Mesodermal cell (in vitro differentiated cells): Measurements from ENCODE around the gene TMEM30B.

Source experiments
- H3K27ac ChIP-seq: 2 replicates; pipeline ENCODE4 v1.7.0; 2013; ENCODE audit warnings: mild to moderate bottlenecking, low read depth, low read length, moderate library complexity; ENCODE audit not compliant: severe bottlenecking
- H3K36me3 ChIP-seq: 2 replicates; pipeline ENCODE4 v1.7.1; 2013; ENCODE audit warnings: mild to moderate bottlenecking, low read length, moderate library complexity; ENCODE audit not compliant: control insufficient read depth, insufficient read depth
- H3K4me1 ChIP-seq: one replicate; pipeline ENCODE4 v1.7.1; 2013; ENCODE audit warnings: mild to moderate bottlenecking, low read length; ENCODE audit not compliant: insufficient read depth, control insufficient read depth, poor library complexity, severe bottlenecking
- H3K4me3 ChIP-seq: 2 replicates; pipeline ENCODE4 v1.7.0; 2013; ENCODE audit warnings: low read length, control low read depth, mild to moderate bottlenecking; ENCODE audit not compliant: insufficient read depth, poor library complexity, severe bottlenecking; ENCODE audit errors: extremely low read depth
- H3K9me3 ChIP-seq: 2 replicates; pipeline ENCODE4 v1.7.1; 2013; ENCODE audit warnings: mild to moderate bottlenecking, low read length, moderate library complexity; ENCODE audit not compliant: control insufficient read depth
- WGBS, 2 experiments: methylation state at CpG; one replicate each; pipeline ENCODE4 v1.1.5; 2013; ENCODE audit warnings: missing lambda C conversion rate in 2 of 2; ENCODE audit not compliant: insufficient coverage in 2 of 2; 5-methylcytosine and 5-hydroxymethylcytosine counted together

TMEM30B gene

DNA sequence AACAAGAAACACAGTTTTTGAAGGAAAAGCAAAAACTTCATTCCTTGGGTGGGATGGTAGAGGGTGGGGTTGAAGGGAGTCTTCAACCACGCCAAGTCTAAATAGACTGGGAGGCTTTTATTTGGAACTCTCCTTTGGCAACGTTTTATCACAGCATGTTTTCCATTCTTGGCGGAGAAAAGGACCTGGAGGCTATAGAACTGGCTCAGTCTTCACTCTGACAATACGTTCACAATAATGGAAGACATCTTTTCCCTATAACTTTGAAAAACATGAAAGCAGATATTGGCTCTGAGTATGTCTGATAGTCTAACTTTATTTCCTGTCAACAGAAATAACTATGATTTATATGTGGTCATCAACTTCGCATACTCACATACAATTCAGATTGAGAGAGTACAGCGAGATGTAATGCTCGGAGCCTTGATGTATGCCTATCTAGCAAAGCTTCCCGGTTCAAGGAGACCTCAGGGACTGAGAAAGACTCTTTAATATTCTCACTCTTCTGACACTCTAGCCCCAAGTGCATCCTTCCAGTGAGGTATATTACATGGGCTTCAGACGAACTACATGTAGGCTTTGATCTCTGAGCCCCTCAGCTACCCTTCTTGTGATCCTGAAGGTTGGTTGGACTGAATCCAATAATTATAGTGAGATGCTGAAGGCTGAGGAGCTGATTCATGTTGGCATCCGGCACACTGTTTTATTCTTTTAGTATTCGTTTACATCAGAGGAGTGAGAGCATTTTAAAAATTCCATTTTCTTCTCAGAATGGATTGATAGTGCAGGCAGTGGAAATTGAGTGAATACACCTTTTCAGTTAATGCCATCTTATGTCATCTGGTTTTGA, 14.0 kb downstream of the TMEM30B start:
- 76 to 82% methylated on average over 4 to 5 of the region's 11 CpGs for WGBS, 2 experiments

DNA sequence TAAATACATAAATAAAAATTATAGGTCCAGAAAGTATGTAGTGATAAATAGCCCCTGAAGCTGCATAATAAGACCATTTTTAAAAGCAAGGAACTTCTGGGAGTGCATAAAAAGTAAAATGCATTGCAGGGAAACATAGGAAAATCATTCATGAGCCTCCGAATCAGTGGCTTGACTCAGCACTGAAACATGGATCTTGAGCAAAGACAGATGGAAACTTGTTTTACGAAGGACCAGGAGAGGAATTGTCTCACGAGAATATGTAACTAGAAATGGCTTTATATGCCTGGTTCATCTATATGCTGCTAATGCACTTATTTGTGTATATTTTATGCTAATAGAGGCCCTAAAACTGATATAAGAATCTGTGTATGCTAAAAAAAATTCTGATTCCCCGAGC, 14.7 kb downstream of the TMEM30B start:
- H3K36me3 ChIP-seq, result no peaks in the 10 kb centered on the region
- H3K9me3 ChIP-seq, result no peaks in the 10 kb centered on the region
- no peak overlapping the region for H3K27ac ChIP-seq
- 86 to 93% methylated on average over 4 of the region's 4 CpGs for WGBS, 2 experiments
- no peaks in the 10 kb centered on the region for H3K4me1 ChIP-seq
- no peak overlapping the region for H3K4me3 ChIP-seq

More for the DNA sequence above, 14.0 kb downstream of the TMEM30B start:
- no peaks in the 10 kb centered on the region for H3K36me3 ChIP-seq
- no peak overlapping the region for H3K4me3 ChIP-seq
- H3K4me1 ChIP-seq, result no peaks in the 10 kb centered on the region
- H3K27ac ChIP-seq, result no peak overlapping the region
- H3K9me3 ChIP-seq, result no peaks in the 10 kb centered on the region

DNA sequence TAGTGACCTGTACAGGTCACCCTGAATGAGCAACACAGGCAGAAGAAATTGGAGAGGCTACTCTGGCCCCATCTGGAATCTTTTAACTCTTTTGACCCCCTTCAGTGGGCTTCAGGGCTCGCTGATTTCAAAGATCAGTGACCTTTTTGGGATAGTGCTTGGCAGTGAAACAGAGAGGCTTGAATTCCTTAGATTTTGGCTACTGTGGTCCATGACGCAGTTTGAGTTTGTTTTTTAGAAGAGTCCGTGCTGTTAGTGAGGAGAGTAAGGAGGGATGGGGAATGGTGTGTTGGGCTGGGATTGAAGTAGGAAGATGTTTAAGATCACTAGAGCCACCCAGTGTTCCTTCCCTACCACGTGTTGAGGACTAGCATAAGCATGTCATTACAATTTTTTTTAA, 16.5 kb downstream of the TMEM30B start:
- Histone ChIP-seq H3K27ac (no peak overlapping the region), H3K4me3 (no peak overlapping the region), H3K9me3 (no peaks in the 10 kb centered on the region), H3K36me3 (no peaks in the 10 kb centered on the region), H3K4me1 (no peaks in the 10 kb centered on the region)
- WGBS, 2 experiments, result 78 to 100% methylated on average over 2 of the region's 4 CpGs

DNA sequence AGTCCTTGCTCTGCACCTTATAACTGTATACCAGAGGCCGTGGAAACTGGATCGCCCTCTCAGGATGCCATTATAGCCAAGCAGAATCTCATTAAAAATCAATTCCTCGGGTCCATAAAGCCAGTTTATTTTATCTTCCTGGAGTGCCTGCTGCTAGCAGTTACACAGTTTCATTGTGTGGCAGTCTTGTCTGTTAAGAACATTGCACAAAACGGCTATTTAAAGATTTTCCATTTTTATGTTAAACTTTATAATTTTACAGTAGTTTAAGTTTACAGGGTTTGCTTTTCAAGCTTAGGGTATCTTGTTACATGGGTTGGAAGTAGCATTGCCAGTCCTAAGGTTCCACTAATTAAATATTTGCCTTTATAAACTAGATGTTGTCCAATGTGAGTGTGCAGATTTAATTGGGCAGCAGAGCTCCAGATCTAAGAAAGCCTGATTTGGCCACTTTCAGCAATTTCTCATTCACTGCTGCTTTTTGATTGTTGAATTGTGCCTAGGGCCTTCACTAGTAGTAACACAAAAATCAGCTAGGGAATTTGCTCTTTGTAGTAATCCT, 17.0 kb downstream of the TMEM30B start:
- Histone ChIP-seq H3K4me3 (no peak overlapping the region), H3K9me3 (no peaks in the 10 kb centered on the region), H3K36me3 (no peaks in the 10 kb centered on the region), H3K4me1 (no peaks in the 10 kb centered on the region), H3K27ac (no peak overlapping the region)
- WGBS, 2 experiments, result 95% methylated on average over 2 to 3 of the region's 4 CpGs

DNA sequence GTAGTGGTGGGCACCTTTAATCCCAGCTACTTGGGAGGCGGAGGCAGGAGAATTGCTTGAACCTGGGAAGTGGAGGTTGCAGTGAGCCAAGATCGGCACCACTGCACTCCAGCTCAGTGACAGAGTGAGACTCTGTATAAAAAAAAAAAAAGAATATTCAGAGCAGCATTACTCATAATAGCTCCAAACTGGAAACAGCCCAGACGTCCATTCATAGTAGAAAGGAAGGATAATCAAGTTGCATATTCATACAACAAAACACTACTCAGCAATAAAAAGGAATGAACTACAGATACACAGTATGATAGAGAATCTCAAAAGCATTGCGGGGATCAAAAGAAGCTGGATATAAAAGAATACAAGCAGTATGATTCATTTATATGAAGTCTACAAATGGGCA, 19.1 kb downstream of the TMEM30B start:
- Histone ChIP-seq H3K27ac (no peak overlapping the region), H3K4me1 (no peaks in the 10 kb centered on the region), H3K4me3 (no peak overlapping the region), H3K36me3 (no peaks in the 10 kb centered on the region), H3K9me3 (no peaks in the 10 kb centered on the region)
- 100% methylated on average over 1 of the region's 4 CpGs for WGBS, 2 experiments

DNA sequence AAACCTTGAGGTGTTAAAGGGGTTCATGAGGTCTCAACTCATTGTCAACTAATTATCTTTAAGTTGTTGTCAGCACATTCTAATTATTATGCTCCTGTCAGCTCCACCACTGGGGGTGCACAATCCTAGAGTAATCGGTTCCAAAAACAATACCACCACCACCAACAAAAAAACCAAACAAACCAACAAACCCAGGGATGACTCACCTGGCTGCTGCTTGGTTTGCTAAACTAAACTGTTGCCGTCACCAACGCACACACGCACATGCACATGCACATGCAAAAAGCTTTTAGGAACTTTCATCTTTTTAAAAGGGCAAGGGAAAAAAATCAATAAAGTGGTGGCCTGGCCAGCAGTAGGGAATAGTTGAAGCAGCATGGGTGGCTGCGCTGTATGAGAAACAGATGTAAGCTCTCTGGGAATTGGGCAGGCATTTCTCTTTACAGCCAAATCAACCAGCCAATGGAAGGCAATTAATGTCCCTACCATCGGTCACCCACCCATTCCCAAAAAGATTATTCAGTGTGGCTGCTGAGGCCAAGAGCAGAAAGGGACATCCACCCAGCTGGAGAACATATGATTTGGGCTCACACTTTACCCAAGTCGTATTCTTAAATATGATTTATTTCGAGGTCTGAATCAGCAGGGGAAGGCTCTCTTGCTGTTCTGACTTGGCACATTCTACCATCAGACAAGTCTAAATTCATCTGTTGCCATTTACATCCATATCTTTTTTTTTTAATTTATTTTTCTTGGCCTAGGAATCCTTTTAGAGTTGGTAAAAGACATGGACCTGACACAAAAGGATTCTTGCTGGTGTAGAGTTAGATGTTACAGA, 20.0 kb downstream of the TMEM30B start:
- H3K4me3 ChIP-seq, result no peak overlapping the region
- H3K36me3 ChIP-seq, result no peaks in the 10 kb centered on the region
- no peaks in the 10 kb centered on the region for H3K9me3 ChIP-seq
- WGBS, 2 experiments, result 76 to 77% methylated on average over 4 to 5 of the region's 8 CpGs
- H3K27ac ChIP-seq, result no peak overlapping the region
- H3K4me1 ChIP-seq, result no peaks in the 10 kb centered on the region

DNA sequence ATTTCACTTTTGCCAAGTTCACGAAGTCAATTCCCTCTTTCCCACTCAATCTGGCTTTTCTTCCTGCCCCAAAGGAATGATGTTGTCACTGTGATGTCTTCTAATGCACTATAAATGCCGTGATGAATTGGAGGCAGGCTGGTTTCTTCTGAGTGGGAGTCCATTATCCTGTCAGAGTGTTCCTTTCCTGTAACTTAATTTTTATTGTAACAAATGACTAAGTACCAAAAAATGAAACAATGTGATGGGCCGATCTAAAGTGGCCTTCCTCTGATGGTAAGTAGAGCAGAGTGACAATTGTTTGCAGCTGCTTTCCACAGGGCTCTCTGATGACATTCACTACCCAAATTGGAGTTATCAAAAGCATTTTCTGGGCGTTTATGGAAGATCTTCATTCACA, 22.2 kb downstream of the TMEM30B start:
- no peaks in the 10 kb centered on the region for H3K36me3 ChIP-seq
- H3K27ac ChIP-seq, result no peak overlapping the region
- 70 to 100% methylated on average over 1 to 2 of the region's 4 CpGs for WGBS, 2 experiments
- peaks cover 5% of the 10 kb centered on the region for H3K4me1 ChIP-seq
- H3K4me3 ChIP-seq, result no peak overlapping the region
- H3K9me3 ChIP-seq, result no peaks in the 10 kb centered on the region

DNA sequence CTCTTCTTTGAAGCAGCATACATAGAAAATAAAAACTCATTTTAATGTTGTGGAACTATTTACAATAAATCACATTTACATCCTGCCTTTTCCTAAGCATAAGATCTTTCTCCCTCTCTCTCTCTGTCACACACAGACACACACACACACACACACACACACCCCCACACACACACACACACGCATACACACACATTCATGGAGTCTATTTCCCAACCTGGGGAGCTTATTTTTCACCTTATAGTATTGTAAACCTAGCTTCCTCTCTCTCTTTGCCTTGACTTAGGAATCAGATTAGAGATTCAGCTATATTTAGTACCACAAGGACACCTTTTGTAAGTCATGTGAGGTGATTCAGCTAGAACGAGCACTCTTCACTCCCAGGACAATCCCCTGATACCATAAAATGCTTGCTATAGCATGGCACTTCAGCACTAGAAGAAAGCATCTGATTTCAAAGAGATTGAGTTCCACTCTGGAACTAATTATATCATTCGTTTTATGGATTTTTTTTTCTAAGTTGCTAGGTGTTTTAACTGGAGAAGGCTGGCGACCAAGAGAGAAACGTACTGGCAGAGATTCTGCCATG, 23.6 kb downstream of the TMEM30B start:
- no peaks in the 10 kb centered on the region for H3K36me3 ChIP-seq
- no peak overlapping the region for H3K27ac ChIP-seq
- no CpG with 5 or more reads among the region's 5 CpGs for WGBS, 2 experiments
- H3K9me3 ChIP-seq, result no peaks in the 10 kb centered on the region
- no peak overlapping the region for H3K4me3 ChIP-seq
- H3K4me1 ChIP-seq, result peaks cover 7% of the 10 kb centered on the region

DNA sequence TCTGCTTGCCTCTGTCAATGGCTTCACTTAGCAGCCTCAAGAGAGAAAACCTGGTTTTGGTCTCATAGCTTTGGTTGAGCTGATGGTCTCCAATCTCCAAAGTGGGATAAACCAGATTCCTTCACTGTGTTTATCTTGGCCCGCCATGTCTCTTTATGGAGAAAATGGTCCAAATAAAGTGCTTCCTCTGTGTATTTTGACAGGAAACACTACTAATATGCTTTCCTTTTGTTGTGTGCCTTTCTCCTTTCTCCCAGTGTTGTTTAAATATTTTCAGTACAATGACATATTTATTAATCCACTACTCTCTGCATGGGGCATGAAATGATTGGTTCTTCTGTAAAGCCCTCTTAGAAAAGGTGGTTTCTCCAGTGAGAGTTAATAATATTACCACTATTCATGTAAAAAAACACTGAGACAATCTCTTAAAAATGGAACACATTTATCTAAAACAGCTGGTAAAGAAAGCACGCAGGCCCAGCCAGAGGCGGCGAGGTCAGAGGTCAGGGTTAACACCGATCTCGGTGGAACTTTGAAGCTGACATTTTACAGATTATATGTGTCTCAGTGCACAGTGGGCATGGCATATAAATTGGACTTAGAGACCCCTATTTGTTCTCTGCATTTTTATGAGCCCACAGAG, 24.2 kb downstream of the TMEM30B start:
- H3K4me3 ChIP-seq, result no peak overlapping the region
- no peak overlapping the region for H3K27ac ChIP-seq
- no peaks in the 10 kb centered on the region for H3K9me3 ChIP-seq
- no peaks in the 10 kb centered on the region for H3K36me3 ChIP-seq
- 100% methylated on average over 3 of the region's 6 CpGs for WGBS, 2 experiments
- H3K4me1 ChIP-seq, result peaks cover 7% of the 10 kb centered on the region

DNA sequence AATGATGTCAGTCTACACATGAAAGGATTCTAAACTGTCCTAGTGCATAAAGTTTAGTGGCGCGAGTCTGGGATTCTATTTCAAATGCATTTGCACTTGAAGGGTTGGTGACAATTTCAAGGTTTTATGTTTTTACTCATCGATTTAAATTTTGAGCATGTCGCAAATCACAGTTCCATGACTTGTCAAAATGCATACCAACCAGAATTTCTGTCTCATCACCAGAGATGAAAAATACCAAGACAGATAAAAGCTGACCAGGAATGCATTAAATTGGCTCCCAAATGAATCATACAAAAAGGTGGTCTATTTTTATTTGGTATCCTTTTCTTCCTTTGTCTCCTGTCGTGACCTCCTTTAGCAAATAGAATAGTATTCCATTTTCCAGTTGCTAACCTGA, 25.2 kb downstream of the TMEM30B start:
- no peak overlapping the region for H3K4me3 ChIP-seq
- H3K4me1 ChIP-seq, result peaks cover 7% of the 10 kb centered on the region
- 63 to 76% methylated on average over 2 to 4 of the region's 5 CpGs for whole genome bisulfite sequencing, 2 experiments
- no peaks in the 10 kb centered on the region for H3K36me3 ChIP-seq
- H3K27ac ChIP-seq, result no peak overlapping the region
- H3K9me3 ChIP-seq, result no peaks in the 10 kb centered on the region
